Measurements from ENCODE around the gene ZBTB22. TPM values are rescaled to one million over a fixed set of nuclear protein-coding genes. Genes with fewer than 3 reads are reported as not detected.

The ZBTB22 gene
- total RNA-seq, 1 donor from 2014 or later: 23.4 TPM

DNA sequence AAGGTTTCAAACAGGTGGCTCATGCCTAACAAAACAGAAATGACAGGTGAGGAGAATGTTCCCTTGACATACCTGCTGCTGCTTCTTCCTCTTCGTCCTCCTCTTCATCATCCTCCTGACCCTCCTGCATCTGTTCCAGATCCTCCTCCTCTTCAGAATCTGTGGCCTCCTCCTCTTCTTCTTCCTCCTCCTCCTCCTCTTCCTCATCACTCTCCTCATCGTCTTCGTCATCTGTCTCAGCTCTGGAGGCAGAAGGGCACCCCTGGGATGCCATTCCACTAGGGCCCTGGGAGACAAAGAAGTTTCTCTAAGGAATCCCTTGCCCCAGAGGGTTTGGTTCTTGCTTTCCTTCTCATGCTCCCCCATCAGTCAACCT lies 2.4 kb upstream of the ZBTB22 start:
- TF ChIP-seq, protein P1, sequence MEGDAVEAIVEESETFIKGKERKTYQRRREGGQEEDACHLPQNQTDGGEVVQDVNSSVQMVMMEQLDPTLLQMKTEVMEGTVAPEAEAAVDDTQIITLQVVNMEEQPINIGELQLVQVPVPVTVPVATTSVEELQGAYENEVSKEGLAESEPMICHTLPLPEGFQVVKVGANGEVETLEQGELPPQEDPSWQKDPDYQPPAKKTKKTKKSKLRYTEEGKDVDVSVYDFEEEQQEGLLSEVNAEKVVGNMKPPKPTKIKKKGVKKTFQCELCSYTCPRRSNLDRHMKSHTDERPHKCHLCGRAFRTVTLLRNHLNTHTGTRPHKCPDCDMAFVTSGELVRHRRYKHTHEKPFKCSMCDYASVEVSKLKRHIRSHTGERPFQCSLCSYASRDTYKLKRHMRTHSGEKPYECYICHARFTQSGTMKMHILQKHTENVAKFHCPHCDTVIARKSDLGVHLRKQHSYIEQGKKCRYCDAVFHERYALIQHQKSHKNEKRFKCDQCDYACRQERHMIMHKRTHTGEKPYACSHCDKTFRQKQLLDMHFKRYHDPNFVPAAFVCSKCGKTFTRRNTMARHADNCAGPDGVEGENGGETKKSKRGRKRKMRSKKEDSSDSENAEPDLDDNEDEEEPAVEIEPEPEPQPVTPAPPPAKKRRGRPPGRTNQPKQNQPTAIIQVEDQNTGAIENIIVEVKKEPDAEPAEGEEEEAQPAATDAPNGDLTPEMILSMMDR (conservative IDR thresholded peaks at IDR 0.05): no peak
- peaks cover 74% of the 10 kb centered on the region for H3K4me1 Mint-ChIP-seq
- H3K27me3 Mint-ChIP-seq (ENCODE audit: low read depth): peaks cover 4% of the 10 kb centered on the region
- DNase-seq (ENCODE audit: low read depth, low spot score): no peak
- peak overlapping the region; percentile 98 for H3K4me3 Mint-ChIP-seq
- no peak overlapping the region for H3K27ac Mint-ChIP-seq (ENCODE audit: unreplicated experiment)
- no peaks in the 10 kb centered on the region for H3K9me3 Mint-ChIP-seq
- peaks cover 24% of the 10 kb centered on the region for H3K36me3 Mint-ChIP-seq (ENCODE audit: low read depth)

DNA sequence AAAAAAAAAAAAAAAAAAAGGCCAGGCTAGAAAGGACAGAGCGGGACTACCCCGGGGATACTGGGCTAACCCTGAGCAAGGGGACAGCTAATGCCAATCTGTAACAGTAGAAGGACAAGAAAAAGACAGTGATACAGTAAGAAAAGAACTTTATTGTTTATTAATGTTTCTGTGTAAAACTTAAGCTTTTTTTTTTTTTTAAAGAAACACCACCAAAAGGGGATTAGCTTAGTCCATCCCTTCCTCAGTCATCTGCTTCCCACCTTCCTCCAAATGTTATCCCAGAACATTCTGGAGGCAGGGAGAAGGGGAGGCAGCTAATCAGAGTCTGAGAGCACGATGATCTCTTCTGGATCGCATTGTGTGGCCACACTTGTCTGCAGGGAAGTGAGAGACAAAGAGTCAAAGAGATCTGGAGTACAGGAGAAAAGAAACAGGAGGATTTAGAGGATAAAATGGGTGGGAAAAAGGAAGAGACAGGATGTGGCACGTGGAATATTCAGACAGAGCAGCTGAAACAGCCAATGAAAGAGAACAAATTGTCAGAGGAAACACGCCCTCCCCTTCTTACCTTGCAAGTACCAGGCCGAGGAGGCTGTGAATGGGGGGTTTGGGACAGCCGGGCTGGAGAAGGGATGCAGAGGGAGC lies 1.0 kb upstream of the ZBTB22 start:
- peaks cover 9% of the 10 kb centered on the region for H3K27me3 Mint-ChIP-seq (ENCODE audit: low read depth)
- TF ChIP-seq, protein P1 (conservative IDR thresholded peaks at IDR 0.05): no peak
- H3K9me3 Mint-ChIP-seq: no peaks in the 10 kb centered on the region
- H3K36me3 Mint-ChIP-seq (ENCODE audit: low read depth): peaks cover 24% of the 10 kb centered on the region
- H3K27ac Mint-ChIP-seq (ENCODE audit: unreplicated experiment): peak overlapping the region; percentile 98
- peak overlapping the region; percentile 98 for H3K4me3 Mint-ChIP-seq
- no peak for DNase-seq (ENCODE audit: low read depth, low spot score)
- H3K4me1 Mint-ChIP-seq: peaks cover 79% of the 10 kb centered on the region

DNA sequence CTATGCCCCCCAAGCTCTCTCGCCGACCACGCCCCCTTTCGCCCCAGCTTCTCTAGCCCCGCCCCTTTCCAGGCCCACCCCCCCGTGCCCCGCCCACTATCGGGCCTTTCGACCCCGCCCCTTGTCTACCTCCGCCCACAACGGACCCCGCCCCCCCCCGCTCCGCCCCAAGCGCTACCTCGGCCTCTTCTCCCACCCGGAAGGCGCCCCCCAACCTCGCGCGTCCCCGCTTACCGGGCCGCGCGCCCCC lies 200 bp downstream of the ZBTB22 start:
- H3K36me3 Mint-ChIP-seq (ENCODE audit: low read depth): peaks cover 24% of the 10 kb centered on the region
- TF ChIP-seq, protein P1 (conservative IDR thresholded peaks at IDR 0.05): no peak
- peak overlapping the region; percentile 87 for H3K4me3 Mint-ChIP-seq
- H3K27me3 Mint-ChIP-seq (ENCODE audit: low read depth): peaks cover 21% of the 10 kb centered on the region
- DNase-seq (ENCODE audit: low read depth, low spot score): no peak
- H3K27ac Mint-ChIP-seq (ENCODE audit: unreplicated experiment): no peak overlapping the region
- H3K9me3 Mint-ChIP-seq: no peaks in the 10 kb centered on the region
- H3K4me1 Mint-ChIP-seq: peaks cover 80% of the 10 kb centered on the region

DNA sequence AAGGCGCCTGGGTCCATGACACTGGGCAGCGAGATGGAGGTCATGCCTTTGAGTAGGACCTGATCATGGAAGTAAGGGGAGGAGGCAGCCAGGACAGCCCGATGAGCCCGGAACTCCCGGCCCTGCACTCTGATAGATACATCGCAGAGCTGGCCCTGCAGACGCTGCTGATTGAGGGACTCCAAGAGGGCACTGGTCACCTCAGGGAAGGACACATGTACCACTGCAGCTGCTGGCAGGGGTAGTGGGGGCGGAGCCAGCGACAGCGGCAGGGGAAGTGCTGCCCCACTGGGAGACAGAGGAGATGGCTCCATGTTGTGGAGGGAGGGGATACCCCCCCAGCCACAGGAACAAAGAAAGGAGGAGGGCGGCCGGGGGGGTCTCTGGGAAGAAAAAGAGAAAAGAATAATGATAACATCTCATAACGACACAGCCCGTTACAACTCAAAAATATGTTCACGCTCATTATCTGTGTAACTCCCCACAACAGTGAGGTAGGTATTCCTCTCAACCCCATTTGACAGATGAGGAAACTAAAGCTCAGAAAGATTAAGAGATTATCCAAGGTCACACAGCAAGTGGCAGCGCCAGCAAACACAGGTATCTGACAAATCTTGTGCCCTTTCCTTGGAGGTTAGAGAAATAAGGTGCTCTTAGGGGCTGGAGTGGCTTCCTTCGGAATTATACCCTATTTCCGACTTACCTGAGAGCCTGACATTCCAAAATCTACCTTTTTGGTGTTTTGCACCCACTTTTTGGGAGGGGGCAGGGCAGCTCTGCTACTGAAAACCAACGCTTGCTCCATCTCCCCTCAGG lies 733 bp downstream of the ZBTB22 start:
- H3K4me3 Mint-ChIP-seq: peak overlapping the region; percentile 87
- TF ChIP-seq, protein P1 (conservative IDR thresholded peaks at IDR 0.05): no peak
- peaks cover 24% of the 10 kb centered on the region for H3K36me3 Mint-ChIP-seq (ENCODE audit: low read depth)
- H3K27me3 Mint-ChIP-seq (ENCODE audit: low read depth): peaks cover 26% of the 10 kb centered on the region
- no peaks in the 10 kb centered on the region for H3K9me3 Mint-ChIP-seq
- no peak for DNase-seq (ENCODE audit: low read depth, low spot score)
- H3K4me1 Mint-ChIP-seq: peaks cover 79% of the 10 kb centered on the region
- H3K27ac Mint-ChIP-seq (ENCODE audit: unreplicated experiment): no peak overlapping the region

DNA sequence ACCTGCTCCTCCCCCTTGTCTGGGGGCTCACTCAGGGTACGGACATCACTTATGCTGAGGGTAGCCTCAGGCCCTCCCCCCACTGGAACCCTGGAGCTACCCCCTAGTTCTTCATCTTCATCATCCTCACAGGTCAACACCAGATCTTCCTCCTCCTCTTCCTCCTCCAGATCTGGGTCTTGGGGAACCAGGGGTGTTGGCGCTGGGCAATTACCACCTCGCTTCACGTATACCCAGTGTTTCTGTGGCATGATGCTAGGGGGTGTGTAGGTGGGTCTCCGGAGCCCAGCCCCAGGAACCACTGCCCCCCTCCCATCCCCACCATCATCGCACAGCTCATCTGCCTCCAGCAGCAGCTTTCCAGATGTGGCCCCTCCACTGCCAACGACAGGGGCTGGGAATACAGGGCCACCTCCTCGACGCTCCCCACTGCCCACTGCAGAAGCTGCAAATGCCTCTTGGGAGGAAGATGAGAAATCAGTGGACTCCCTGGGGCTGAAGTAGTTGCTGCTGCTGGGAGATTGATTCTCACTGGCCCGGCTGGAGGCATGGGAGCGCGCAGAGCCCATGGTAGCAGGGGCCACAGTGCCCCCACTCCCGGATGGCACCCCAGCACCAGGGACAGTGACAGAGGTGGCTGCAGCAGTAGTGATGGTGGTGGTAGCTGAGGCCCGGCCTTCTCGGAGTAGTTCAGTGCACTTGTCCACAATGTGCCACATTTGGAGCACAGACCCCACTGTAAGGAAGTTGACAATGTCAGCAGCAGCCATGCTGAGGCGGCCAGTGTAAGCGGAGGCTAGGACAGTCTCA lies 1.5 kb downstream of the ZBTB22 start:
- Mint-ChIP-seq H3K9me3 (no peaks in the 10 kb centered on the region), H3K36me3 (ENCODE audit: low read depth) (peaks cover 24% of the 10 kb centered on the region), H3K27me3 (ENCODE audit: low read depth) (peaks cover 30% of the 10 kb centered on the region), H3K27ac (ENCODE audit: unreplicated experiment) (no peak overlapping the region), H3K4me3 (peak overlapping the region; percentile 87), H3K4me1 (peaks cover 72% of the 10 kb centered on the region)
- DNase-seq (ENCODE audit: low read depth, low spot score): no peak
- TF ChIP-seq, protein P1 (conservative IDR thresholded peaks at IDR 0.05): no peak

All from neural crest cell (in vitro differentiated cells).